Sigmoid colon (tissue), 7 donors: Measurements from ENCODE around the gene HOXD8. TPM values are rescaled to one million over a fixed set of nuclear protein-coding genes. Genes with fewer than 3 reads are reported as not detected.

Experiments used
- DNase-seq: peaks from one replicate; pipeline ENCODE4 v3.0.0-alpha.2; 2019
- H3K27ac ChIP-seq, 4 donors: fragments of 200-600 bp; sonication (generic); one replicate each; pipeline ENCODE4 v1.5.1; 2016 to 2019; ENCODE audit warnings: mild to moderate bottlenecking in 1 of 4
- H3K27me3 ChIP-seq, 3 donors: fragments of 200-600 bp; sonication (generic); one replicate each; pipeline ENCODE4 v1.5.1; 2019; ENCODE audit warnings: mild to moderate bottlenecking in 1 of 3
- H3K36me3 ChIP-seq, 4 donors: fragments of 200-600 bp; sonication (generic); one replicate each; pipeline ENCODE4 v1.5.1; 2016 to 2019
- H3K4me1 ChIP-seq, 4 donors: fragments of 200-600 bp; sonication (generic); one replicate each; pipeline ENCODE4 v1.5.1; 2017 to 2019
- H3K4me3 ChIP-seq, 4 donors: fragments of 200-600 bp; sonication (generic); one replicate each; pipeline ENCODE4 v1.5.1; 2017 to 2019; ENCODE audit warnings: mild to moderate bottlenecking in 2 of 4, moderate library complexity in 1 of 4
- H3K9me3 ChIP-seq, 4 donors: fragments of 200-600 bp in 3 of 4; sonication (generic) in 3 of 4; one replicate each; pipeline versions ENCODE4 v1.5.1 to v1.6.1; 2013 to 2019
- CTCF ChIP-seq, 4 experiments: fragments of 450-650 bp in 3 of 4; fragments of 200-600 bp in 1 of 4; IDR thresholded peaks; one replicate each; pipeline ENCODE4 v1.5.1; 2016 to 2019; ENCODE audit warnings: antibody characterized with exemption in 4 of 4, mild to moderate bottlenecking in 3 of 4, moderate library complexity in 2 of 4
- EP300 ChIP-seq, 4 donors: sonication (generic); formaldehyde crosslinking; IDR thresholded peaks; one replicate each; pipeline ENCODE4 v1.6.1; 2017; ENCODE audit warnings: antibody characterized with exemption in 4 of 4
- POLR2A ChIP-seq, 2 donors: fragments of 450-650 bp; IDR thresholded peaks; one replicate each; pipeline ENCODE4 v1.6.1; 2016; ENCODE audit warnings: antibody characterized with exemption in 2 of 2, mild to moderate bottlenecking in 2 of 2, moderate library complexity in 2 of 2
- POLR2AphosphoS5 ChIP-seq, 4 donors: sonication (generic); formaldehyde crosslinking; IDR thresholded peaks; one replicate each; pipeline ENCODE4 v1.6.1; 2017; ENCODE audit warnings: antibody characterized with exemption in 4 of 4
- WGBS, 2 donors: extraction: QIAGEN DNeasy Blood & Tissue Kit; methylation state at CpG; one replicate each; pipeline ENCODE4 v1.1.7; 2013; 5-methylcytosine and 5-hydroxymethylcytosine counted together
- intact Hi-C: fragments of 100-400 bp; cut with DNase I; formaldehyde crosslinking; loops from one replicate; pipeline ENCODE4 v1.15.1; 2023
- polyA plus RNA-seq, 3 donors: library from polyadenylated mRNA; stranded (reverse); fragments of 200-250 nt; gene quantifications; one replicate each; pipeline ENCODE4 v1.2.3, GENCODE V29; 2013
- total RNA-seq, 4 donors: library from RNA; depleted of rRNA; stranded (reverse); fragments of >200 nt; gene quantifications; one replicate each; pipeline ENCODE4 v1.1.0, GENCODE V29; 2016
- donor health status: healthy with polysubstance abuse.
- donor health status: Bipolar disorder and iron deficiency.
- donor health status: healthy.

Gene HOXD8
- total and polyA plus RNA-seq, 7 donors, result 2.5 to 19.7 (median 10.8) TPM

- WGBS, 2 donors, result 22 to 36% methylated on average over 39 of the region's 39 CpGs
- H3K36me3 ChIP-seq, result no peaks in the 10 kb centered on the region
- intact Hi-C loops, result no loop called here
- peaks cover 69 to 100% (median 95%) of the 10 kb centered on the region in 3 donors for H3K27me3 ChIP-seq
- no peaks in the 10 kb centered on the region for H3K9me3 ChIP-seq
- DNase-seq, result no peak
- TF ChIP-seq CTCF (IDR thresholded peaks at IDR 0.05) (no peak), POLR2AphosphoS5 (IDR thresholded peaks at IDR 0.05) (no peak), POLR2A (IDR thresholded peaks at IDR 0.05) (no peak), EP300 (IDR thresholded peaks at IDR 0.05) (no peak)
- no peak overlapping the region for H3K27ac ChIP-seq
- peaks cover 0 to 44% (median 38%) of the 10 kb centered on the region in 4 donors for H3K4me1 ChIP-seq
- no peak overlapping the region for H3K4me3 ChIP-seq
Observed at GRCh38 chr2:176158855-176159662, 29.6 kb downstream of the HOXD8 start.

- Histone ChIP-seq H3K27ac (no peak overlapping the region), H3K36me3 (no peaks in the 10 kb centered on the region), H3K9me3 (no peaks in the 10 kb centered on the region), H3K4me3 (peak overlapping the region in 3 of 4 donors; percentile 0 to 28 (median 25)), H3K4me1 (peaks cover 0 to 48% (median 42%) of the 10 kb centered on the region in 4 donors), H3K27me3 (peaks cover 75 to 100% (median 98%) of the 10 kb centered on the region in 3 donors)
- no peak for TF ChIP-seq POLR2A (IDR thresholded peaks at IDR 0.05)
- no peak for TF ChIP-seq CTCF (IDR thresholded peaks at IDR 0.05)
- no peak for TF ChIP-seq EP300 (IDR thresholded peaks at IDR 0.05)
- no peak for TF ChIP-seq POLR2AphosphoS5 (IDR thresholded peaks at IDR 0.05)
- no peak for DNase-seq
- 34 to 79% methylated on average over 44 of the region's 44 CpGs for WGBS, 2 donors
- intact Hi-C loops, result loop anchor here (5.0 kb wide), 1 partner anchor 113 kb away; no protein-coding TSS in a partner anchor
Observed at GRCh38 chr2:176159663-176160250, 30.3 kb downstream of the HOXD8 start.

GRCh38 chr2:176160251-176160985, 30.9 kb downstream of the HOXD8 start:
- peaks cover 81 to 100% (median 98%) of the 10 kb centered on the region in 3 donors for H3K27me3 ChIP-seq
- 38 to 79% methylated on average over 50 of the region's 50 CpGs for WGBS, 2 donors
- no peaks in the 10 kb centered on the region for H3K36me3 ChIP-seq
- no peak for DNase-seq
- H3K4me3 ChIP-seq, result peak overlapping the region in 3 of 4 donors; percentile 0 to 28 (median 25)
- H3K9me3 ChIP-seq, result no peaks in the 10 kb centered on the region
- intact Hi-C loops, result loop anchor here (5.0 kb wide), 1 partner anchor 112 kb away; no protein-coding TSS in a partner anchor
- no peak overlapping the region for H3K27ac ChIP-seq
- peaks cover 0 to 55% (median 48%) of the 10 kb centered on the region in 4 donors for H3K4me1 ChIP-seq
- TF ChIP-seq POLR2A (IDR thresholded peaks at IDR 0.05) (no peak), EP300 (IDR thresholded peaks at IDR 0.05) (no peak), CTCF (IDR thresholded peaks at IDR 0.05) (no peak), POLR2AphosphoS5 (IDR thresholded peaks at IDR 0.05) (no peak)

- WGBS, 2 donors, result 34 to 81% methylated on average over 22 of the region's 22 CpGs
- Histone ChIP-seq H3K36me3 (no peaks in the 10 kb centered on the region), H3K9me3 (no peaks in the 10 kb centered on the region), H3K4me1 (peaks cover 0 to 56% (median 48%) of the 10 kb centered on the region in 4 donors), H3K27me3 (peaks cover 85 to 100% (median 96%) of the 10 kb centered on the region in 3 donors), H3K4me3 (peak overlapping the region in 1 of 4 donors; percentile 25), H3K27ac (no peak overlapping the region)
- no peak for DNase-seq
- intact Hi-C loops, result loop anchor here (5.0 kb wide), 1 partner anchor 111 kb away; no protein-coding TSS in a partner anchor
- TF ChIP-seq POLR2AphosphoS5 (IDR thresholded peaks at IDR 0.05) (no peak), CTCF (IDR thresholded peaks at IDR 0.05) (no peak), POLR2A (IDR thresholded peaks at IDR 0.05) (no peak), EP300 (IDR thresholded peaks at IDR 0.05) (no peak)
Observed at GRCh38 chr2:176160986-176161824, 31.7 kb downstream of the HOXD8 start.
